GM21737 (cell line): ENCODE measurements around the gene HSPA12B.

Experiments used
- ATAC-seq: cut with Tn5 transposase; IDR thresholded peaks from one replicate; pipeline ENCODE4 v1.9.1; 2021; ENCODE audit warnings: mild to moderate bottlenecking, moderate library complexity; ENCODE audit not compliant: unreplicated experiment

The HSPA12B gene

GRCh38 chr20:3729378-3729777 lies 3.1 kb upstream of the HSPA12B start:
- no peak for ATAC-seq

DNA sequence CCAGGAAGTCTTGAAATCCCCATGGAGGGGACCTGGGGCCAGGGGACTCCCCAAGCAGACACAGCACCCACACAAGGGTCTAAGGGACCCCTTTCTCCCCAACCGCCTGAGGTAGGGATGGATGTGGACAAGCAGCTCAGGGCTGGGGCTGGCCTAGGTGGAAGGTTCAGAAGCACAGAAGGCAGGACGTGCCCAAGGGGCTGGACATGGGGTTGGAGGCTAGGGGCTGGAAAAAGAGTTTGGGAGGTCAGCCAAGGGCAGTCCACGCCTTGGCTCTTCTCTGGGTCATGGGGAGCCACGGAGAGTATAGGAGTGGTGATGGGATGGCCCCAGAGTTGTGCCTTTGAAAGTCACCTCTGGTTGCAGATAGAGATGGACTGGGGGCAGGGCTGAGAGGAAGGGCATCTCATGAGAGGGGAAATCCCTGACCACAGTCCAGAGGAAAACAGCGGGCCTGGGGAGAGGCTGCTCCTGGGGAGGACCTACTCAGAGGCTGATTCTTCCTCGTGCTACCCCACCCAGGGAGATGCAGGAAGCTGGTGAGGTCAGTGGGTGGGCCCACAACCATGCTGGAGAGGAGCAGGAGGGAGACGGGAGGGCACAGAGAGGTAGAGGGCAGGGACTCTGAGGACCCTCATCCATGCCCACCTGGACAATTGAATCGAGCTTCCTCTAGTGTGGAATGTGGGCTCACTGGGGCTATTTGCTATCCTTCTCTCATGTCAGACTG lies 2.5 kb upstream of the HSPA12B start:
- ATAC-seq, result no peak

DNA sequence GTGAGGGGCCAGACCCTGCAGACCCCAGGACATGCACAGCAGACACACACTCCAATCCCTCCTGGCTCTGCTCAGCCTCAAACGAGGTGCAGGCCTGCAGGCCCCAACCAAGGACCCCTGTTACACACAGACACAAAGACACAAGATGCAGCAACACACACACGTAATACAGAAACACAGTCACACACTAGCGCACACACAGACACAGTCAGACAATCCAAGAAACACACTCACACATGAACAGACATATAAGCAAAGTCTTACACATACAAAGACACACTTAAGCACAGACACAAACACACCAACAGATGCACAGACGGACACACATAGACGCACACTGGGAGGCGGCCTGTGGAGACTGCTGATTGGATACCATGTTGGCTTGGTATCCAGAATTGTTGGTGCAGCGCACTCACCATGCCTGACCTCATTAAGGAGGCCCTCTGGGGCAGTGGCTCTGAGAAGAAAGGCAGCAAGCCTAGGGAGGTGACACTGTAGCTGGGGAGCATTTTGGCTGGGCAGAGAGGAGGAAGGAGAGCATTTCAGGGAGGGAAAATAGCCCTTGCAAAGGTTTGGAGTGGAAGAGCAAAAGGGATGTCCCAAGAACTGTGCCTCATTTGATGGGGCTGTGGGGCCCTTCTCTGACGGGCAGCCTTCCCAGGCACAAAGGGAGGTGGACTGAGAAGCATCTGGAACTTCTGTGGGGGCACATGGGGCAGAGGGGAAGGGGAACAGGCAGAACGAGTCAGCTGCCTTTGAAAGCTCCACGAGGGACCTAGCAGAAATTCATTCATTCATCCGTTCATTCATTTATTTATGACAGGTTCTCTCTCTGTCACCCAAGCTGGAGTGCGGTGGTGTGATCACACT lies 1.4 kb upstream of the HSPA12B start:
- ATAC-seq, result no peak

DNA sequence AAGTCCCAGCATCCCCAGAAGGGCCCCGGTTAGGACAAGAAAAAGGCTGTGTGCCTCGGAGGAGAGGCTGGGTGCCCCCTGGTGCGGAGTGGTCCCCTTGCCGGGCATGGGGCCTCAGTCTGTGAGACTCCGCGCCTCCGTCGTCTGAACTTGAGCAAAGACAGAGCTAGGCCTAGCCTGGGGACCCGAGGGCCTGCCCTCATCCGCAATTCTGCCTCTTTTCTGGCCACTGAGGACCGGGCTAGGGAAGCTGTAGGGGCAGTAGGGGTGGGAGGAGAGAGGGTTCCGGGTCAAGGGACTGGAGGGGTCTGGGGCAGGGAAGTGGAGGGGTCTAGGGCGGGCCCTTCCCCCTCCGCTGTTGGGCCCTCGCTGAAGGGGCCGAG lies 550 bp upstream of the HSPA12B start:
- no peak for ATAC-seq

DNA sequence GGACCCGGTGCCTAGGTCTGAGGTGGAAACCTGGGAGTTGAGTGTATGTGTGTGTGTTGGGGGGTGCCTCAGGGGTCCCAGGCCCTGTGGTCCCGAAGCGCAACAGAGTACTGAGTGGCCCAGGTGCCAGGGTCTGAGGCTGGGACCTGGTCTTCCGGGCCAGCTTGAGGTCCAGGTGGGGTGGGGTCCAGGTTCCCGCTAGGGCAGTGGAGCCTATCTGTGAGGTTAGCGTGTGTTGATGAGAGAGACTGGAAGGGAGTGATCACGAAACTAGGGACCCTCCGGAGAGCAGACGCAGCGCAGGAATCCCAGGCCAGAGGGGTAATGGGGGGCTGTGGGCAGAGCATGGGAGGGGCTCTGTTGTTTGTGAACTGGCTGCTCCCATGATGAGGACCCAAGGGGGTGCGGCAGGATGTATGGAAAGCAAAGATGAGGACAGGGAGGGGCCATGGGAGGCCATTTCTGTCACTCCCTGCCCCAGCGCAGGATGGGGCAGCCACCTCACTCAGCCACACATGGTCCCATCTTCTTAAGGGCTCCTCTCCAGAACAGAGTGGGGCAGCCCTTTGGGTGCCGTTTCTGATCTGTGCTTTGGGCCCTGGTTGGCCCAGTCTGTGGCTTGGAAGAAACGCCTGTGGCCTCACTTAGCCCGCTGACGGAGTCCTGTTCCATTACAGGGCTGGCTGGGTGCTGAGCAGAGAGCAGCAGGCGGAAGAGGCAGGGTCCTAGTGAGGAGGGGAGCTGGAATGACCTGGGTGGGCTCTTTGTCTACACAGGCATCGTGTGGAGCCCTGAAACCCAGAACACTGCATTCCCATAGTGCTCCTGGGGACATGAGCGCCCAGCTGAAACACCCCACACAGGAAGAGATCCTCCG lies 872 bp downstream of the HSPA12B start:
- no peak for ATAC-seq

DNA sequence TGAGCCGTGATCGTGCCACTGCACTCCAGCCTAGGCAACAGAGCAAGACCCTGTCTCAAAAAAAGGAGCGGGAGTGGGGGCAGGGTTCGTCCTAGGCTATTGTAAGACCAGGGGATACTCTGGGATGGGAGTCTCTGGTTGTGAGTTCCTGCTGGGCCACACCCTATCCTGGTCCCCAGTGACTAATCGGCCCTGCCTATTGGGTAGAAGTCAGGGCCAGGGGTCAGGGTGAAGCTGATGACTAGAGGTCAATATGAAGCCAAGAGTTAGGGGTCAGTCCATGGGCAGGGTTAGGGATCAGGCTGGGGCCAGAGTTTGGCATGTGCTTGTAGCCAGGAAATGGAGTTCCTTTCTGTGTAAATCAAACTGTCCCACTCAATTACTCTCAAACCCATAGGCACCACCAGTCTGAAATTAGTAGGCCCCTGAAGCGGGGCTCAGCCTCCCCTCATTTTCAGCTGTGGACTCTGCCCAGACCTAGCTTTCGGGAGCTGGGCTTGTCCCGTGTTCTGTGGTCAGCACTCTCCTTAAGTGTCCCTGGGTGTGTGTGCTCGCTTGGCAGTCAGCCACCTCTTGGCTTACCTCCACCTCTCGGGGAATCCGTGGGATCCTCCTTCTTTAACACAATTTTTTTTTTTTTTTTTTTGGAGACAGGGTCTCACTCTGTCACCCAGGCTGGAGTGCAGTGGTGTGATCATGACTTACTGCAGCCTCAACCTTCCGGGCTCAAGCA lies 1.8 kb downstream of the HSPA12B start:
- ATAC-seq, result no peak

- no peak for ATAC-seq
Observed at GRCh38 chr20:3735768-3736167, 3.3 kb downstream of the HSPA12B start.

DNA sequence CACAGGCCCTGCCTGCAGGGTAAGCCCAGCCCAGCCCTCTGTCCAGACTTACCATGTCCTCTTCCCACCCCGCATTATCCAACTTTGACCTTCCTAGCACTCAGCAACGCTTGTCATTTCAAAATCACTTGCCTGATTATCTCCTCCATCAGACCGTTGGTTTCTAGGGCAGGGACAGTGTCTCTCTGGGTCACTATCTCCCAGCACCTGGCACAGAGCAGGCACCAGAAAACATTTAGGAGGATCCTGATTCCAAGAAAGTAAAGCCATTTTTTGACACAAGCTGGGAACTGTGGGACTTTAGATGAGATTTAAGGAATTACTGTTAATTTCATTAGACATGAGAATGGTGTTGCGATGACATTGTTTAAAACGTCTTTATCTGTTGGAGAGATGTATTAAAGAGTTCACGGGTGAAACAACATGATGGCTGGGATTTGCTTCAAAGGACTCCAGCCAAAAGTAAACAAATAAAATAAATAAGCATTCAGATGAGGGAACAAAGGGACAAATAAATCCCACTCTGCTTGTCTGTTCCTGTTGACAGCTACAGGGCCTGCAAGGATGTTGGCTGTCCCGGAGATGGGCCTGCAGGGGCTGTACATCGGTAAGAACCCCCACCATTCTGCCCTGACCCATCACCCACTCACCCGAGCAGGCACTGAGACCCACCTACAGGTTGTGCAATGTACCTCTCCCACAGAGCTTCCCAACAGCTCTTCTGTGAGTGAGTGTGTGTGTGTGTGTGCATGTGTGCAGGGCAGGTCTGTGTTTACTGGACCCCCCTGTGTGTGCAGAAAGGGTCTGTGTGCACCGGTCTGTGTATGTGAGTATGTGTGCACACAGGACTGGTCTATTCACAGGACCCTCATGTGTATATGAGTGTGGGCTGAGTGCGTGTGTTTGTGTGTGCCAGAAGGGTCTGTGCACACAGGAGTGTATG lies 5.9 kb downstream of the HSPA12B start:
- no peak for ATAC-seq

GRCh38 chr20:3739054-3739925 lies 6.8 kb downstream of the HSPA12B start:
- no peak for ATAC-seq

DNA sequence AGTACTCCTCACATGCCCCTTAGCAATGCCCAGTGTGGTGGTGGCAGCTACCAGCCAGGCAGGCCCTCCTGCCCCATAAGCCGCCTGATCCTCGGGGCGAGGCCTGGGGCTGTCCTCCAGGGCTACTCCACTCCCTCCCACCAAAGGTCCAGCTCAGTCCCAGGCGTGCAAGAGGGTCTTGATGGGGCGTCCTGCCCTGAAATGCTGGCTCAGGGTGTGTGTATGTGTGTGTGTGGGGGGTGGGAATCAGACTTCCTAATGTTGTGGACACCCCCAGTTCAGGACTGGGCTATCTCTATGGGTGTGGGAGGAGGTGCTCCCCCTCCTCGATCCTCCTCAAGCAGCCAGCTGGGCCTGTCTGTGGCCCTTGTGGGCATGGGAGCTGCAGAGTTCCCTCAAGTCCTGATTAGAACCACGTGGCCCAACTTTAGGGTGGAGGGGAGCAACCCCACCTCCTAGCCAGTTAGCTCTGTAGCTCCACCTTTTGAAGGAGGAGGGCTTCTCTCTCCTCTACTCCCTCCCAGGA lies 7.5 kb downstream of the HSPA12B start:
- no peak for ATAC-seq

- ATAC-seq, result no peak
Observed at GRCh38 chr20:3740615-3741301, 8.3 kb downstream of the HSPA12B start.

- ATAC-seq, result no peak
Observed at GRCh38 chr20:3741836-3742458, 9.5 kb downstream of the HSPA12B start.

- no peak for ATAC-seq
Observed at GRCh38 chr20:3743251-3743650, 10.8 kb downstream of the HSPA12B start.

DNA sequence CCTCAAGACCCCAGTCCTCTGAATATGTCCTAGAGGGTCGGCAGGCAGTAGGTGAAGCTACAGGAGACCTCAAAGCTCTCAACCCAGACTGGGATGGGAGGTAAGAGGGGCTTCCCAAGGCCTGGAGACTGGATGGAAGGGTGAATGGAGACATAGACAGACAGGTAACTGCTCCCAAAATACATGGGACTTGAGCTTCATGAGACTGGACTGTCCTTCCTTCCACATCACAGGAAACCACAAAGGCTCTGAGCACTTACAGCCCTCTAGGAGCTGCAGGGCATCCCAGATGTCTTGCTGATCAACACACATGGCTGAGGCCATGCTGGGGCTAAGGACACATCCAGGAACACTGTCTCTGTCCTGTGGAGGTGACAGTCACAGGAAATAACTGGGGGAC lies 11.6 kb downstream of the HSPA12B start:
- ATAC-seq, result no peak

- ATAC-seq, result no peak
Observed at GRCh38 chr20:3744806-3745685, 12.6 kb downstream of the HSPA12B start.

DNA sequence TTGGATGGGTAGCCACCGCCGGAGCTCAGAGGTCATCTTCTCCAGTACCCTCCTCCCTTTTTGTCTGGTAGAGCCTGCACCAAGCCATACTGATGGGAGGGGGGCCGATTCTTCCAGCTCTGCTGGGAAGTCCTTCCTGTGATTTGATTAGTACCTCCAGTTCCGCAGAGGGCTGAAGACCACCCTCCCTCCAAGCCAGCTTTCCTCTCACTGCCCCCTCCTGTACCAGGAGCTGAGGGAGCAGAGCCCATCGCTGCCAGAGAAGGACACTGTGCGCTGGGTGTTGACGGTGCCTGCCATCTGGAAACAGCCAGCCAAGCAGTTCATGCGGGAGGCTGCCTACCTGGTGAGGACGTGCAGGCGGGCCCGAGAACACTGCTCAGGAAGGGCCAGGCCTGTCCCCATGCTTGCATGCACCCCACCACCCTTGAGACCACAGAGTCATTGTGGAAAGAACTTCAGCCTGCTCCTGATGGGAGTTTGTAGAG lies 13.2 kb downstream of the HSPA12B start:
- ATAC-seq, result no peak
